ENCODE results near the gene MCM3. TPM values are rescaled to one million over a fixed set of nuclear protein-coding genes. Genes with fewer than 3 reads are reported as not detected.

Gene MCM3
- 21.5 TPM for total RNA-seq (ENCODE audit: unreplicated experiment)
- long read RNA-seq, transcript MCM3-201 (17 exons, 3,083 nt) = major isoform, 13 of 18 reads
- long read RNA-seq, partial matches to known transcripts = 3 of 18 reads
- long read RNA-seq, other reads (novel, unspliced or antisense) = 2 of 18 reads

DNA sequence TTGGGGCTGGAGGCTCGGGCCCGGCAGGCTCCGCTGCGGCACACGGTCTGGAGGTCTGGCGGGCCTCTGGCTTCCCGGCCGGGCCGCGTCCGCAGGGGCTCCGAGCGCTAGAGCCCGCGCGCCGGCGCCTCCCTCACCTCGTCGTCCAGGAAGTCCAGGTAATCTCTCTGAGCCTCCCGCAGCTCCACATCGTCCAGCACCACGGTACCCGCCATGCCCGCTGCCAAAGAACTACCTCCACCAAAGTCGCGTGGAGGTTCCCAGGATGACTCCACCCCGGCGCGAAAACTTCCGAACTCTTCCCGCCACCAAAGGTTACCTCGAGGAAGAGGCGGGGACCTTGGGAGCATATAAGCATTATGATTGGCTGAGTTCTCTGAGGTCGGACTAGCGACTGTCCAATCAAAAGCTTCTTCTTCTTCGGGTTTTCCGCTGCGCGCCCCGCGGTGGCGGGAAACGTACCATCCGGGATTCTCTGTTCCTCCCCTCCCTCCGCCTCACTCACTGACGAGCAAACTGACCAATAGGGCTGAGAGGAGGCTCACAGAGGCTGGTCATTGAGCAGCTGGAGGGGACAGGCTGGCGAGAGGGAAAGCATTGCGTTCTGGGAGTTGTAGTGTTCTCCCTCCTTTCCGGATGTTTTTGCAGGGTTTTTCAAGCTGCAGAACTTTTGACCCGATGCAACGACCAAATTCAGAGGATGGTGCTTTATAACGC lies at the start of gene MCM3:
TSS of gene MCM3 (minus strand) at position 283 of the 717 bp plus-strand sequence. CDS start at position 215, 68 bp downstream.
- TF ChIP-seq, protein P1, sequence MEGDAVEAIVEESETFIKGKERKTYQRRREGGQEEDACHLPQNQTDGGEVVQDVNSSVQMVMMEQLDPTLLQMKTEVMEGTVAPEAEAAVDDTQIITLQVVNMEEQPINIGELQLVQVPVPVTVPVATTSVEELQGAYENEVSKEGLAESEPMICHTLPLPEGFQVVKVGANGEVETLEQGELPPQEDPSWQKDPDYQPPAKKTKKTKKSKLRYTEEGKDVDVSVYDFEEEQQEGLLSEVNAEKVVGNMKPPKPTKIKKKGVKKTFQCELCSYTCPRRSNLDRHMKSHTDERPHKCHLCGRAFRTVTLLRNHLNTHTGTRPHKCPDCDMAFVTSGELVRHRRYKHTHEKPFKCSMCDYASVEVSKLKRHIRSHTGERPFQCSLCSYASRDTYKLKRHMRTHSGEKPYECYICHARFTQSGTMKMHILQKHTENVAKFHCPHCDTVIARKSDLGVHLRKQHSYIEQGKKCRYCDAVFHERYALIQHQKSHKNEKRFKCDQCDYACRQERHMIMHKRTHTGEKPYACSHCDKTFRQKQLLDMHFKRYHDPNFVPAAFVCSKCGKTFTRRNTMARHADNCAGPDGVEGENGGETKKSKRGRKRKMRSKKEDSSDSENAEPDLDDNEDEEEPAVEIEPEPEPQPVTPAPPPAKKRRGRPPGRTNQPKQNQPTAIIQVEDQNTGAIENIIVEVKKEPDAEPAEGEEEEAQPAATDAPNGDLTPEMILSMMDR (IDR thresholded peaks at IDR 0.05; ENCODE audit: partially characterized antibody, unreplicated experiment) = peak; percentile 16
- peak; percentile 93 for DNase-seq
- Mint-ChIP-seq H3K27me3 (ENCODE audit: unreplicated experiment) (no peaks in the 10 kb centered on the region), H3K4me3 (ENCODE audit: unreplicated experiment) (peak within 1 kb of the TSS; percentile 58), H3K9me3 (ENCODE audit: unreplicated experiment) (no peaks in the 10 kb centered on the region), H3K27ac (ENCODE audit: unreplicated experiment) (no peak within 1 kb of the TSS), H3K4me1 (ENCODE audit: low read depth, unreplicated experiment) (no peaks in the 10 kb centered on the region), H3K36me3 (ENCODE audit: unreplicated experiment) (no peaks in the 10 kb centered on the region)

DNA sequence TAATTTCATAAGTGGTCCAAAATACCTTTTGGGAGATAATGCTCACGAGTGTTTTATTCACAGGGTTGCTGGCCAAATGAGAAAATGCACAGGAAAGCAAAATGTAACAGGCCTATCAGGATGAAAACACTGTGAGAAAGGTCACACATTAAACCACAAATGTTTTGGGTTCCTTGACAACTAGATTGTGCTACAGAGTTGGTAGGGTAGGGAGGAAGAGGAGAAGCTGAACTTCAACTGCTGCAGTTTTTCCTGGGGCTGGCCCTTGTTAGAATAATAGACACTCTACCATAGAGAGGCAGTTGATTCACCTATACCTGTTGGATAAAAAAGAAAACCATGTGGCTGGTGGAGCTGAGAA lies 49.3 kb upstream of the MCM3 start:
- TF ChIP-seq, protein P1 (IDR thresholded peaks at IDR 0.05; ENCODE audit: partially characterized antibody, unreplicated experiment) = no peak
- Mint-ChIP-seq H3K36me3 (ENCODE audit: unreplicated experiment) (no peaks in the 10 kb centered on the region), H3K4me3 (ENCODE audit: unreplicated experiment) (no peak overlapping the region)

DNA sequence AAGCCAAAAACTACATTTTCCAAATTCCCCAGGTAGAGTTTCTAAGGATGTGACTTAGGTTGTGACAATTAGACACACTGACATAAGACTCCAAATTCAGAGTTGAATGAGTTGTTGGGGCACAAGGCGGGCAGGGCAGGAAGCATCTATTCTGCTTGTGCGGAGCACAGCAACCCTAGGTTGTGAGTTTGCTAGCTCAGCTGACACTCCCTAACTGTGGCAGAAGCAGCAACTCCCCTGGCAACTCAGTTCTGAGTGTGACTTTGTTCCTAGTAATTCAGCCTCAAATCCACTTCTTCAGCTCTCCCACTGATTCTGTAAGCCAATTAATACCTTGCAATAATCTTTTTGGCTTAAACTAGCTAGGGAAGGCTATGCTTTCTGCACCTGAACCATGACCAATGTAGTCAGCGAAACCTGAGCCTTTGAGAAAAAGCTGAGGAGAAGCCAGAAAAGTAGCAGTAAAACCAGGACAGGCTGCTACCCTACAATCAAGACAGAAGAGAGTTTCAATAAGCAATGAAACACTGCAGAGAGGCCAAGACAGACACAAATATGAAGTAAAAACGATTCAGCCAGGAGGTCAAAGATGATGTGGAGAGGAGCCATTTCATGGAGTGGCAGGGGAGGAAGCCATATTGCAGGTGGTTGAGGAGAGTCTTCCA lies 47.4 kb upstream of the MCM3 start:
- Mint-ChIP-seq H3K9me3 (ENCODE audit: unreplicated experiment) (no peaks in the 10 kb centered on the region), H3K36me3 (ENCODE audit: unreplicated experiment) (no peaks in the 10 kb centered on the region), H3K27ac (ENCODE audit: unreplicated experiment) (no peak overlapping the region), H3K4me1 (ENCODE audit: low read depth, unreplicated experiment) (no peaks in the 10 kb centered on the region), H3K27me3 (ENCODE audit: unreplicated experiment) (no peaks in the 10 kb centered on the region), H3K4me3 (ENCODE audit: unreplicated experiment) (no peak overlapping the region)
- TF ChIP-seq, protein P1 (IDR thresholded peaks at IDR 0.05; ENCODE audit: partially characterized antibody, unreplicated experiment) = no peak
- no peak for DNase-seq

More for the DNA sequence above, 49.3 kb upstream of the MCM3 start:
- Mint-ChIP-seq H3K27me3 (ENCODE audit: unreplicated experiment) (no peaks in the 10 kb centered on the region), H3K27ac (ENCODE audit: unreplicated experiment) (no peak overlapping the region), H3K4me1 (ENCODE audit: low read depth, unreplicated experiment) (no peaks in the 10 kb centered on the region), H3K9me3 (ENCODE audit: unreplicated experiment) (no peaks in the 10 kb centered on the region)
- DNase-seq = no peak

DNA sequence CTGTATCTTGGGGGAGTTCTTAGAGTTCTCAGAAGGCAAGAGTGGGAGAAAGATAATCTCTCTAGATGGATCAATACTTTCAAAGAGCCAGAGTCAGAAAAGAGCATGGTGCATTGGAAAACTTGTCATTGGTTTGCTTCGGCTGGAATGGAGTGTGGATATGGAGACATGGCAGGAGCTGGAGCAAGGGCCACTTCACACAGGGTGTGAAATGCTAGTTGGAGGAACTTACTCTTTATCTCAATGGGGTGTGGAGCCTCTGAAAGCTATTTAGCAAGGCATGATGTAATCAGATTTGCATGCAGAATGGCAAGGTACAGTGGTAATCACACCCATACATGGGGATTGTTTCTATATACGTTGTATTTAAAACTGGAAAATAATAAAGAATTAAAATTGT lies 45.9 kb upstream of the MCM3 start:
- Mint-ChIP-seq H3K9me3 (ENCODE audit: unreplicated experiment) (peaks cover 2% of the 10 kb centered on the region), H3K4me3 (ENCODE audit: unreplicated experiment) (no peak overlapping the region), H3K27ac (ENCODE audit: unreplicated experiment) (no peak overlapping the region), H3K36me3 (ENCODE audit: unreplicated experiment) (no peaks in the 10 kb centered on the region), H3K27me3 (ENCODE audit: unreplicated experiment) (peaks cover 2% of the 10 kb centered on the region), H3K4me1 (ENCODE audit: low read depth, unreplicated experiment) (no peaks in the 10 kb centered on the region)
- TF ChIP-seq, protein P1 (IDR thresholded peaks at IDR 0.05; ENCODE audit: partially characterized antibody, unreplicated experiment) = no peak
- DNase-seq = no peak

DNA sequence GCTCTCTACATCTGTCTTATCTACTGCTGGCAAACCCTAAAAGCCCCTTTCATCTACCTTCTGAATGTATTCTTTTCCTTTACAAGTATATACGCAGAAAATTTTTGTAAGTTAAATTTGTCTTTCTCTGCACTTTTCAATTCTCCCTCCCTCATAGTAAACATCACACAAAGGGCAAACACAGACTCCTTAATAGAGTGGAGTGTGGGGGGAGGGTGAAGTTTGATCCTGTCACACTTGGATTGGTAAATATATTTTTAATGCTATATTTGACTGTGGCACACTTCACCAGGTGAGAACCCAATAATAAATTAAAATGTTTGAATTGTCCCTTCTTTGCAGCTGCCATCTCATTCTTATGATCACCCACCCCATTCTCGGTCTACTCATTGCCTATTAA lies 44.2 kb upstream of the MCM3 start:
- Mint-ChIP-seq H3K4me1 (ENCODE audit: low read depth, unreplicated experiment) (no peaks in the 10 kb centered on the region), H3K9me3 (ENCODE audit: unreplicated experiment) (peaks cover 2% of the 10 kb centered on the region), H3K27me3 (ENCODE audit: unreplicated experiment) (peaks cover 2% of the 10 kb centered on the region), H3K4me3 (ENCODE audit: unreplicated experiment) (no peak overlapping the region), H3K27ac (ENCODE audit: unreplicated experiment) (no peak overlapping the region), H3K36me3 (ENCODE audit: unreplicated experiment) (no peaks in the 10 kb centered on the region)
- DNase-seq = no peak
- TF ChIP-seq, protein P1 (IDR thresholded peaks at IDR 0.05; ENCODE audit: partially characterized antibody, unreplicated experiment) = no peak
